HCT116 (cell line): ENCODE measurements around the gene CEP152.

Experiments used
- CTCF ChIP-seq, 3 experiments: fragments of 200-600 bp in 1 of 3; sonication (generic) in 1 of 3; IDR thresholded peaks in 2 of 3; conservative IDR thresholded peaks in 1 of 3; 2 replicates each; pipeline ENCODE4 v1.5.1; 2012 to 2017; ENCODE audit warnings: low read depth in 2 of 3, low read length in 2 of 3, antibody characterized with exemption in 1 of 3, borderline replicate concordance in 1 of 3, control low read depth in 1 of 3, mild to moderate bottlenecking in 1 of 3, mixed read lengths in 1 of 3, mixed run types in 1 of 3, moderate library complexity in 1 of 3; ENCODE audit not compliant: insufficient read depth in 1 of 3
- EZH2 ChIP-seq: fragments of 200-600 bp; sonication (generic); IDR thresholded peaks from 2 replicates; pipeline ENCODE4 v1.6.1; 2017; ENCODE audit warnings: antibody characterized with exemption, mixed run types
- POLR2A ChIP-seq: IDR thresholded peaks from 2 replicates; pipeline ENCODE4 v1.7.0; 2011; ENCODE audit warnings: borderline replicate concordance; ENCODE audit not compliant: insufficient read depth, insufficient read length; ENCODE audit errors: extremely low read depth
- POLR2AphosphoS5 ChIP-seq: IDR thresholded peaks from 2 replicates; pipeline ENCODE4 v1.6.1; 2011; ENCODE audit warnings: mild to moderate bottlenecking, low read depth, low read length, moderate library complexity
- SIN3A ChIP-seq: IDR thresholded peaks from 2 replicates; pipeline ENCODE4 v1.6.1; 2012; ENCODE audit warnings: low read depth
- YY1 ChIP-seq: IDR thresholded peaks from 2 replicates; pipeline ENCODE4 v1.6.1; 2011; ENCODE audit warnings: low read length, low read depth, moderate library complexity, mild to moderate bottlenecking; ENCODE audit not compliant: insufficient replicate concordance; ENCODE audit errors: extremely low read depth
- ZNF274 ChIP-seq: fragments of 200-500 bp; sonication (Bioruptor generic); IDR thresholded peaks from 2 replicates; pipeline ENCODE4 v1.6.1; 2014; ENCODE audit warnings: mild to moderate bottlenecking, low read depth, low read length, inconsistent platforms
- TF ChIP-seq, protein P1 (sequence below): IDR thresholded peaks from 2 replicates; pipeline ENCODE4 v1.6.1; 2011; ENCODE audit warnings: mild to moderate bottlenecking, low read length, moderate library complexity; ENCODE audit not compliant: insufficient replicate concordance; ENCODE audit errors: extremely low read depth
- TF ChIP-seq, protein P2 (sequence below): IDR thresholded peaks from 2 replicates; pipeline ENCODE4 v1.6.1; 2012

DNA sequence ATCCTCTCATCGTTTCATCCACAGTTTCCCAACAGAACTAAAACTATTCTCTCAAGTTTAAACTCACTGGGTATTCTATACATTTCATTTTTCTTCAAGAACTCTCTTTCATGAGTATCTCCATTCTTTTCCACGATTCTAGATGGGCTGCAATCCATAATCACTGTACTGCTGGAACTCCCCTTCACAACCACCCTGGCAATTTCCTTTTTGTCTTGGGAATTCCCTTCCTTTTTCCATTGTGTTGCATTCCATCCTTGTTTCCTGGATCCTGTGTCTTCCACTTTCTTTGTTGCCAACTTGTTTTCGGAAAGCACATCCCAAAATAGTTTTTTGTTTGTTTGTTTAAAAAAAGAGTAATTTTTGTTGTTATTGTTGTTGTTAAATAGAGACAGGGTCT lies 98.3 kb downstream of the CEP152 start:
- TF ChIP-seq POLR2AphosphoS5 = no peak
- TF ChIP-seq, protein P1, sequence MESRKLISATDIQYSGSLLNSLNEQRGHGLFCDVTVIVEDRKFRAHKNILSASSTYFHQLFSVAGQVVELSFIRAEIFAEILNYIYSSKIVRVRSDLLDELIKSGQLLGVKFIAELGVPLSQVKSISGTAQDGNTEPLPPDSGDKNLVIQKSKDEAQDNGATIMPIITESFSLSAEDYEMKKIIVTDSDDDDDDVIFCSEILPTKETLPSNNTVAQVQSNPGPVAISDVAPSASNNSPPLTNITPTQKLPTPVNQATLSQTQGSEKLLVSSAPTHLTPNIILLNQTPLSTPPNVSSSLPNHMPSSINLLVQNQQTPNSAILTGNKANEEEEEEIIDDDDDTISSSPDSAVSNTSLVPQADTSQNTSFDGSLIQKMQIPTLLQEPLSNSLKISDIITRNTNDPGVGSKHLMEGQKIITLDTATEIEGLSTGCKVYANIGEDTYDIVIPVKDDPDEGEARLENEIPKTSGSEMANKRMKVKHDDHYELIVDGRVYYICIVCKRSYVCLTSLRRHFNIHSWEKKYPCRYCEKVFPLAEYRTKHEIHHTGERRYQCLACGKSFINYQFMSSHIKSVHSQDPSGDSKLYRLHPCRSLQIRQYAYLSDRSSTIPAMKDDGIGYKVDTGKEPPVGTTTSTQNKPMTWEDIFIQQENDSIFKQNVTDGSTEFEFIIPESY = no peak
- TF ChIP-seq CTCF (IDR thresholded peaks at IDR 0.05 in 2 of 3, conservative IDR thresholded peaks at IDR 0.05 in 1 of 3; ENCODE audit: borderline replicate concordance in 1 of 3, insufficient read depth in 1 of 3, low read depth in 2 of 3, low read length in 2 of 3) = no peak
- no peak for TF ChIP-seq EZH2
- no peak for TF ChIP-seq ZNF274
- TF ChIP-seq POLR2A = no peak
- TF ChIP-seq, protein P2, sequence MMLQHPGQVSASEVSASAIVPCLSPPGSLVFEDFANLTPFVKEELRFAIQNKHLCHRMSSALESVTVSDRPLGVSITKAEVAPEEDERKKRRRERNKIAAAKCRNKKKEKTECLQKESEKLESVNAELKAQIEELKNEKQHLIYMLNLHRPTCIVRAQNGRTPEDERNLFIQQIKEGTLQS = no peak
- no peak for TF ChIP-seq YY1
- no peak for TF ChIP-seq SIN3A
